ENCODE data around the gene SREBF2. TPM values are rescaled to one million over a fixed set of nuclear protein-coding genes. Genes with fewer than 3 reads are reported as not detected.

The SREBF2 gene
- total RNA-seq, 1 donor from 2014 or later, result 129 TPM

DNA sequence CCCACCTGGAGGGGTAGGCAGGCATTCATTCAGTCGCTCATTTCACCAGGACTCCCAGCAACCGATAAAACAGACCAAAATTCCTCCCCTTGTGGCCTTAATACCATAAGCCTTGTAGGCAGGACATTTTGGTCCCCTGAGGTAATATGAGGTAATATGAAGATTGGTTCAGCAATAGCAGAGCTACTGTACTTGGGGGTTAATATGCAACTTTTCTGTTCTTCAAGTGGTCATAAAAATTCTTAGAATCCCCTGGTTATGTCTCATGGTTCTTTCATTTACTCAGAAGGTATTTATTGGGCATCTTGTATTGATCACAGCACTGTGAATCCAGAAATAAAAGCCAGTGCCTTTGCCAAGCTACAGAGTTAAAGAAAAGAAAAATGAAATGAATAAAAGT is 52.2 kb downstream of the SREBF2 start:
- H3K27ac Mint-ChIP-seq, result no peak overlapping the region
- no peak for DNase-seq (ENCODE audit: low spot score in 2 of 2, unreplicated experiment in 2 of 2)
- H3K4me3 Mint-ChIP-seq, result no peak overlapping the region
- H3K4me1 Mint-ChIP-seq, result no peaks in the 10 kb centered on the region
- no peaks in the 10 kb centered on the region for H3K9me3 Mint-ChIP-seq
- no peaks in the 10 kb centered on the region for H3K27me3 Mint-ChIP-seq (ENCODE audit: low read depth)
- TF ChIP-seq, protein P1, sequence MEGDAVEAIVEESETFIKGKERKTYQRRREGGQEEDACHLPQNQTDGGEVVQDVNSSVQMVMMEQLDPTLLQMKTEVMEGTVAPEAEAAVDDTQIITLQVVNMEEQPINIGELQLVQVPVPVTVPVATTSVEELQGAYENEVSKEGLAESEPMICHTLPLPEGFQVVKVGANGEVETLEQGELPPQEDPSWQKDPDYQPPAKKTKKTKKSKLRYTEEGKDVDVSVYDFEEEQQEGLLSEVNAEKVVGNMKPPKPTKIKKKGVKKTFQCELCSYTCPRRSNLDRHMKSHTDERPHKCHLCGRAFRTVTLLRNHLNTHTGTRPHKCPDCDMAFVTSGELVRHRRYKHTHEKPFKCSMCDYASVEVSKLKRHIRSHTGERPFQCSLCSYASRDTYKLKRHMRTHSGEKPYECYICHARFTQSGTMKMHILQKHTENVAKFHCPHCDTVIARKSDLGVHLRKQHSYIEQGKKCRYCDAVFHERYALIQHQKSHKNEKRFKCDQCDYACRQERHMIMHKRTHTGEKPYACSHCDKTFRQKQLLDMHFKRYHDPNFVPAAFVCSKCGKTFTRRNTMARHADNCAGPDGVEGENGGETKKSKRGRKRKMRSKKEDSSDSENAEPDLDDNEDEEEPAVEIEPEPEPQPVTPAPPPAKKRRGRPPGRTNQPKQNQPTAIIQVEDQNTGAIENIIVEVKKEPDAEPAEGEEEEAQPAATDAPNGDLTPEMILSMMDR (IDR thresholded peaks at IDR 0.05; ENCODE audit: unreplicated experiment), result no peak
- H3K36me3 Mint-ChIP-seq, result peaks cover 54% of the 10 kb centered on the region

DNA sequence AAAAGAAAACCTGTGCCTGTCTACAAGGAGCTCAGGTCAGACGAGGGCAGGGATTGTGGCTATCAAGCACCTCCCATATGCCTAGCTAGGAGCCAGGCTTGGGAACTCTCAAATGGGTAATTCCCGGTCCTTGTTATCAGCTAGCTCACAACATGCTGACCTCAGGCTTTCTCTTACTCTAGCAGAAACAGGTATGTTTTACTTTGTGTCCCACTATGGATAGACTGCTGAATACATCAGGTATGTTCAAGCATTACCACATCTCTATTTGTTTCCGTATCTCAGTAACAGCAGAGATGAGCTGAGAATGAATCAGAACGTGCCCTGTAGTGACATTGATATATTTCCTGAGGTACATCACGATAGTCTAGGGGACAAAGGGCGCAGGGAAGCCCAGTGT is 52.6 kb downstream of the SREBF2 start:
- Mint-ChIP-seq H3K9me3 (no peaks in the 10 kb centered on the region), H3K36me3 (peaks cover 56% of the 10 kb centered on the region), H3K4me1 (no peaks in the 10 kb centered on the region), H3K27me3 (ENCODE audit: low read depth) (no peaks in the 10 kb centered on the region), H3K4me3 (no peak overlapping the region), H3K27ac (no peak overlapping the region)
- TF ChIP-seq, protein P1 (IDR thresholded peaks at IDR 0.05; ENCODE audit: unreplicated experiment), result no peak
- no peak for DNase-seq (ENCODE audit: low spot score in 2 of 2, unreplicated experiment in 2 of 2)

DNA sequence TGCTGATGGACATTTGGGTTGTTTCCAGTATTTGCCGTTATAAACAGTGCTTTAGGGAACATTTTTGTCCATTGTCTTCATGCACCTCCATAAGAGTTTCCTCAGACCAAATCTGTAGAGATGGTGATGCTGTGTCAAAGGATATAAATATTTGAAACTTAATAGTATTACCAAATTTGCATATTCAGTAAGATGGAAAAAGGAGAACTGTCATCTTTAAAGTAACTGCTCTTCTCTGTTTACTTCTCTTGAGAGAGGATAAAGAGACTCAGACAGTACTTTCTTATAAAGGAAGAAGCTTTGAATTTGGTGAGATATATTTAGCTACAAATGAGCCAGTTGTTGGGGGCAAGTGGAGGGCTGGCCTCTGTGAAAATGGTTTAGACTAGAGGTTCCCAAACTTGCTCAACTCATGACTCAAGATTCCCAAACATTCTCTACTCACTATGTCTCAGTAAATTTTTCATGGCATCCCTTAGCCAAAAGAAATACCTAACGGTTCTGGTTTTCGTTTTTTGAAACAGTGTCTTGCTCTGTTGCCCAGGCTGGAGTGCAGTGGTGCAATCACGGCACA is 55.8 kb downstream of the SREBF2 start:
- Mint-ChIP-seq H3K27ac (no peak overlapping the region), H3K4me1 (no peaks in the 10 kb centered on the region), H3K9me3 (no peaks in the 10 kb centered on the region), H3K4me3 (no peak overlapping the region), H3K36me3 (peaks cover 50% of the 10 kb centered on the region), H3K27me3 (ENCODE audit: low read depth) (no peaks in the 10 kb centered on the region)
- DNase-seq (ENCODE audit: low spot score in 2 of 2, unreplicated experiment in 2 of 2), result no peak
- TF ChIP-seq, protein P1 (IDR thresholded peaks at IDR 0.05; ENCODE audit: unreplicated experiment), result no peak

DNA sequence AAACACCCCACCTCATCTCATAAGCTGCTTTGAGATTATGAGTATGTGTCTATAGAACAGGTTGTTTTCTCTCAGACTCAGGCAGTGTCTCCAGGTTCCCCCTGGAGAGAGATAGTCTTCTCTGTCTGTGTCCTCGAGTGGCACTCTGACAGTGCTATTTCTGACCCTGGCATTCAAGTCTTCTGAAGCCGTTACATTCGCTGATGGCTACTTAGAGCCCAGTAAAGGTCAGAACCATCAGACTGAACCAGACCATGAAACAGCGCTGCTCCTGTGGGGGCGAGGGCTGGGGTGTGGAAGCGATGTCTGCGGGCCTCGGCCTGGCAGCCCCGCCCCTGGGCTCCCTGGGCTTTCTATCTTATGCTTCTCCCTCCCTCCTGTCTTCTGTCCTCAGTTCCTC is 58.5 kb downstream of the SREBF2 start:
- Mint-ChIP-seq H3K4me3 (no peak overlapping the region), H3K36me3 (peaks cover 39% of the 10 kb centered on the region), H3K4me1 (no peaks in the 10 kb centered on the region), H3K27me3 (ENCODE audit: low read depth) (no peaks in the 10 kb centered on the region), H3K27ac (no peak overlapping the region), H3K9me3 (no peaks in the 10 kb centered on the region)
- TF ChIP-seq, protein P1 (IDR thresholded peaks at IDR 0.05; ENCODE audit: unreplicated experiment), result no peak
- no peak for DNase-seq (ENCODE audit: low spot score in 2 of 2, unreplicated experiment in 2 of 2)

DNA sequence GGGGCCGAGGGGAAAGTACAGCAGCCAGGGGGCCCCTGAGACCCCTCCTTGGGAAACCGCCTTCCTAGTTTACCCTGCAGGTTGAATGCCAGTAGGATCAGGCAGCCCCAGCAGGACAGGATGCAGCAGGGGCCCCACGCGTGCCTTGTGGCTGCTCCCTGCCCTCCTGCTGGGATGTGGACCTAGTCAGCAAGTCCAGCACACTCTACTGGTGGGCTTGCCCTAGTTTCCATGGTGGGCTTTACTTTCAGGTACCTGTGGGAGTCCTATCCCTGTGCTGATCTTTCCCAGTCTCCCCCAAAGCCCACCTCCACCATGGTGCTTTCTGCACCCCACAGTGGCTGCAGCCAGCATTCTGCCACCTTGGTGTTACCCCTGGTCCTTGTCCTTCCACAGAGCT is 59.8 kb downstream of the SREBF2 start:
- TF ChIP-seq, protein P1 (IDR thresholded peaks at IDR 0.05; ENCODE audit: unreplicated experiment), result no peak
- H3K4me1 Mint-ChIP-seq, result no peaks in the 10 kb centered on the region
- no peak overlapping the region for H3K4me3 Mint-ChIP-seq
- H3K27ac Mint-ChIP-seq, result no peak overlapping the region
- no peaks in the 10 kb centered on the region for H3K27me3 Mint-ChIP-seq (ENCODE audit: low read depth)
- peaks cover 33% of the 10 kb centered on the region for H3K36me3 Mint-ChIP-seq
- no peak for DNase-seq (ENCODE audit: low spot score in 2 of 2, unreplicated experiment in 2 of 2)
- H3K9me3 Mint-ChIP-seq, result no peaks in the 10 kb centered on the region
